Measurements from ENCODE around the gene CAMTA1.
A peak's percentile ranks its signal among the peaks of the same experiment; 100 is the strongest.

Gene CAMTA1

DNA sequence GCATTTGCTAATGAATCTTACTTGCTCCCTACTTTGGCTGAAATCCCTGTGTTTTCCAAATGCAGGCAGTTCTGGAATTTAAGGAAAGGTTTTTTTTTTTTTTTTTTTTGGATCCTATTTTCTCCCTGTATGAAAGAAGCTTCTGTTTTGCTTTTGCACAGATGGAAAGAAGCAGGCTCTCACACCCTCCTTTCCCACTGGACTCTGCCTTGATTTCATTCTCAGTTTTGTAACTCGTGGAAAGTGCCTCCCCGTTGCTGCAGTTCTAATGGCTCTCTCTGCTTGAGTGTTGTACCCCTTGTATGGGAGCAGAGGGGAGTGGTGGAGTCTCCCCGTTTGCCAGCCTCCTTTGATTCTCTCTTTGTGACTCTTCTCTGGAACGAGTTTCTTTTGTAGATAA lies 291.9 kb downstream of the CAMTA1 start:
- no peak for DNase-seq (ENCODE audit: low spot score)

DNA sequence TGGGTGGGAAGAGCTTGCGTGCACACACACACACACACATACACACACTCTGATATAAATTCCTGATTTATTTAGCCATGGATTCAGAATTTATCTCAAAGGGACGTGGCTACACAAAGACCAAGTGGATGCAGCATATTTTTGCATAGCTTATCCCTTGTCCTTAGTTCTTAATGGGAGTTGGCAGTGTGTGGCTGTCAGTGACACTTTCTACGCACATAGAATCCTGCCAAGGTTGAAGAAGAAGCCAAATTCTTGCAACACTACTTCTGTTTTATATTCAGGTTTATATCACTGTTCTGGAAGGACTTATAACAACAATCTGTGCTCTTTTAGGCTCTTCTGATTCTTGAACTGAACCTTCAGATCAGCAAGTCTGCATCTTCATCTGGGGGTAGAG lies 292.7 kb downstream of the CAMTA1 start:
- DNase-seq (ENCODE audit: low spot score) = no peak

DNA sequence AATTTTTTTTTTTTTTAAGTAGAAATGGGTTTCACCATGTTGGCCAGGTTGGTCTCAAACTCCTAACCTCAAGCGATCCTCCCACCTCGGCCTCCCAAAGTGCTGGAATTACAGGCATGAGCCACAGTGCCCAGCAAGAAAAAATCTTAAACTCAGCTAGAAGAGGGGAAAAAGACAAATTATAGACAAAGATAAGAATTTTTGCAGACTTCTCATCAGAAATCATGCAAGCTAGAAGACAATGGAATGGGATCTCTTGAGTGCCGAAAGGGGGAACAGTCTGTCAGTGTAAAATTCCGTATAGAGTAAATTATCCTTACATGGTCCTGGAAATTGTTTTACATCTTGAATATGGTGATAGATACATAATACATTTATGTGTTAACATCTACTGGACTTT lies 294.4 kb downstream of the CAMTA1 start:
- no peak for DNase-seq (ENCODE audit: low spot score)

DNA sequence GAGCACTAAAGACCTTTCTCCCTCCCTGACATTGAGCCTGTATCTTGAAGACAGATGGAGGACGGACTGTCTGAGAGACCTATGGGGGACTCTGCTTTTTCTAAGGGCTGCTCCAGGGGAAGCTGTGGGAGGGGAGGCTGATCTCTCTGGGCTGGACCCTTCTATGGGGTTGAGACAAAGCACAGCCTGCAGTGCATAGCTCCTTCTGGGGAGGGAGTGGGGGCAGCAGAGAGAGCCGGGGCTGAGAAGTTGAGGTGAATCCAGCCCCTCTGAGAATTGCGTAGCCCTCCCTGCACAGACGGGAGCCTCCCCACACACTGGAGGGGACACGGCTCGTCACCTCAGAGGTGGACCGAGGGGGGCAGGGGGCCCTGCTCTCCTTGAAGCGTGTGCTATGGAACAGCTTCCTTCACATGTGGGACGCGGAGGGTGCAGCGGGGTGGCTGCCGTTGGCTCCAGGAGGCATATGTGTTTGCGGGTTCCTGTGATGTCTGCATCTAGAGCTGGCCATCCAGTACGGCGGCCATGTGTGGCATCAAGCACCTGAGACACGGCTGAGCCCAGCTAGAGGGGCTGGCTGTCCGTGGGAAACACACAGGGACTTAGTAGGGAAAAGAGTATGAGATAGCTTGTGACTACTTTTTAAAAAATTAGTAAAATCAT lies 299.1 kb downstream of the CAMTA1 start:
- DNase-seq (ENCODE audit: low spot score) = no peak

DNA sequence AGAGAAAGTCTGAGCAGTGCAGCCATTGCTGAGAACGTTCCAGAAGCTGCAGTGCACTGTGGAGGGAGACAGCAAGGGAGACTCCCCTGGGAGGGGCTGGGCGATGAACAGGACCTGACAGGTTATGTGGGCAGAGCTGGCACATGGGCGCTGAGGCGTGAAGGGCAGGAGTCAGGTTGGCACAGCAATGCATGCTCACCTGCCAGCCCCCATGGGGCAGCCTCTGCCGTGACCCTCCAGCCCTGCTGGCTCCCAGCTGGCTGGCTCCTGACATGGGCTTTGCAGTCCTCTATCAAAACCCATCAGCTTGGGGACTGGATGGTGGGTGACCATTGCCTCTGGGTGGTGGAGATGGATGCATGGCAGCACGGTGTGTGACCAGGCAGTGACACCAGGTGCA lies 300.3 kb downstream of the CAMTA1 start:
- no peak for DNase-seq (ENCODE audit: low spot score)

DNA sequence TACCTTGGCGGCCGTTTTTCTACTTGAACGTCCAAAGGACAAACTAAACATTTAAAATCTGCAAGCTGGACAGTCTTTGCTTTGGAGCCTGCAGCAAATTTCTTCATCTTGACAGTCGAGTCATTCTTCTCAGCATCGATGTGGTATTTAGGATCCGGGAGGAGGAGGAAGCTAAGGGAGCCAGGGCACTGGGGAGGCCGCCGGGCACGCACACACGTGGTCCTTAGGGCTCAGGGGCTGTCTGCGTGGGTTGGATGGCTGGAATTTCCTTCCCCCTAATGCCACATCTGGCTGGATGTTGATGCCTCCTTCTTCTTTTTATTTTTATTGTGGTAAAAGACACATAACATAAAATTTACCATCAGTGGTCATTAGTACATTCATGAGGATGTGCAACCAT lies 300.9 kb downstream of the CAMTA1 start:
- DNase-seq (ENCODE audit: low spot score) = no peak

DNA sequence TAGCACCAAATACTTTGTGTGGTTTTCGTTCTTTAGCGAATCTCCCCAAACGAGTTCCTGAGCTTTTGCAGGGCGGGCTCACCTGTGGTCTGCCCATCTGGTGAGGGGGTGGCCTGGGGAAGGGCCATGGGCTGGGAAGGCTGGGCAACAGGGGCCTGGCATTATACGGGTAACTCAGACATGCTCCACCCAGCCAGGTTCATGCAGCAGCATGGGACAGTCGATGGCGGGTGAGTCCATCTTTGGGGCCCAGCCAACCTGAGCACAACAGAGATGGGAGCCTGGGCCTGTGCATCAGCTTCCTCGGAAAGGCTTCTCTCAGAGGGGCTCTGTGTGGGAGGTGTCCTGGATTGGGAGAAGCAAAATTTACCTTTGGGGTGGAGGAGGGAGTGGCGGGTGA lies 302.6 kb downstream of the CAMTA1 start:
- no peak for DNase-seq (ENCODE audit: low spot score)

DNA sequence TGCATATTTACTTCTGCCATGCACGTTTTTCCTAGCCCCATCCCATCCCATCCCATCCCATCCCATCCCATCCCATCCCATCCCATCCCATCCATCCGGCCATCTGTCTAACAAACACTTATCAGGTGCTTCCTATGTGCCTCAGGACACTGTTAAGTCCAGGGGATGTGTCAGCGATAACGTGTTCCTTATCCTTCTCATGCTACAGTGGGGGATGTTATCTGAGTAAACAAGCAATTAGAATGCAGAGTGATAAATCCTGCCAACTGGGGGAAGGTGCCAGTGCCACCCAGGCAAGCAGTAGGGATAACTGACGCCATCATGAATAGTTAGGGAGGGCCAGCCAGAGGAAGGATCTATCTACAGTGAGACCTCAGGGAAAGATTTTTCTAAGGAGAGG lies 304.2 kb downstream of the CAMTA1 start:
- no peak for DNase-seq (ENCODE audit: low spot score)

DNA sequence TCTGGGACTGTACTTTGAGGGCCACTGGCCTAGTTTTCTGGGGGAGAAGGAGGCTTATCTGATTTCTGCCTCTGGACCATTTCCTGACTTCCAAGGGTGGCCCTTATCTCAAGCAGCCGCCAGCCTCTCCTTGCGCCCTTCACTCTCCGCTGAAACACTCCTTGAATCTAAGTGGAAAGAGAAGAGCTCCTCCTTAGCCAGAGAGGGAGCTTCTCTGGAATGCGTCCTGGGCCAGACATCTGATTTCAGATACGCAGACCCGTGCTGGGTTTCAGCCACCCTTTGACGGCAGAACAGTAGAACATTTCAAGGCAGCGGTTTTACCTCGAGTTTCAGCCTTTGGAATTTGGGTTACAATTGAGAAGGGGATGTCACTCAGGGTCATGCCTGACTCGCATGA lies 308.0 kb downstream of the CAMTA1 start:
- DNase-seq (ENCODE audit: low spot score) = no peak

DNA sequence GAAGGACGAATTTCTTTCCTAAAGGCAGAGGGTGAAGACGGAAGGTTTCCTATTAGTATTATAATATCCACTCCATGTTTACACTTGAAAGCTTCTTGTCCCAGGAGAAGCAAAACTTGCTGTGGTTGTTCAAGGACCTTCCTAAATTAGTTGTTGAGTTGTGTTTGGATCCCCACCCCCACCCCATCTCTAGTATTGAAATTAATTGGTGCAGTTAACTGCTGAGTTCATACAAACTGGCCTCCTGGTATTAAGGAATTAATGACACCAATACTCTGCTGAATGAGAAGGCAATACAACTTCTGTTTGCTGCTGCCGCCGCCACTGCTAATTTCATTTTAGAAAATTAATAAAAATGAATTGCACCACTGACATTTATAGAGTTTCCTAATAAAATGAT lies 308.8 kb downstream of the CAMTA1 start:
- DNase-seq (ENCODE audit: low spot score) = no peak

DNA sequence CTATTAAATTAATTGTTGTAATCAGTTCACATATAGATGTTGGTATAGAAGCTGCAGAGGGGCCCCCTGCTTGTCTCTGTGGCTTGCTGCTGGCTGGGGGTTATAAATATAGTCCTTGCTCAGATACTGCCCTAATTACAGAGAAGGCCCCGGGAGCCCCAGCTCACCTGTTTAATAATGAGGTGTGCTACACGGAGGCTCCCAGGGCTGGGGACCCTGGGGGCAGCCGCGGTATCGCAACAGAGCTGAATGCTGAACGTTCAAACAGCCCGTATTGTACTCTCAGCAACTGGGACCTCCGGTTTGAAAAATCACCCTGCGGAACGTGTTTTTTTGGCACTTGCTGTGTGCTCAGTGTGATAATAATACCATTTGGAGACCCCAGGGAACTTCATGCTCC lies 309.3 kb downstream of the CAMTA1 start:
- DNase-seq (ENCODE audit: low spot score) = no peak

DNA sequence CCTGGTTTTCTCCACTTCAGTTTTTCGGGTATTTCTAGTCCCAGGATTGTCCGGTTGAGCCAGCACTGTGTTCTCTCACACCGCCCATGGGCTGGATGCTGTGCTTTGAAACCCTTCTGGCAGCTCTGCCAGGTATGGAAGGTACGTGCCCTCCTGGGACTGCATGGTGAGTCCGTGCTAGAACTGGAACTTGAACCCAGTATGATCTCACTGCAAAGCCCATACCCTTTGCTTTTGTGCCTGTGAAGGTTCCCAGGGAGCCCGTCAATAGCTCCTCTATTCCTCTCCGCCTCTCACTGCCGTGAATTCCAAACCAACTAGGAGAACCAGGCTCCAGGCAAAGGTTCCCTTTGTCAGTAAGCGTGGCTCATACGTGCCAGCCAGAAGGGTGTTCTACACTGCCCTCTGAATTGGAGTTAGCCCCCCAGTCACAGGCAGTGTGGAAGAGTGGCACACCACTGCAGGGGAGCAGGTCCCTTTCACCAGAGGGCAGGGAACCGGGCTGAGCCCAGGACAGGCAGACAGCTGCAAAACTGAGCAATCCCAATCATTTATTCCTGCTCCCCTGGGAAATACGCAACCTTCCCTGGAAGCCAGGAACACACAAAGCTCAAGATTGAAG lies 310.2 kb downstream of the CAMTA1 start:
- DNase-seq (ENCODE audit: low spot score) = no peak

DNA sequence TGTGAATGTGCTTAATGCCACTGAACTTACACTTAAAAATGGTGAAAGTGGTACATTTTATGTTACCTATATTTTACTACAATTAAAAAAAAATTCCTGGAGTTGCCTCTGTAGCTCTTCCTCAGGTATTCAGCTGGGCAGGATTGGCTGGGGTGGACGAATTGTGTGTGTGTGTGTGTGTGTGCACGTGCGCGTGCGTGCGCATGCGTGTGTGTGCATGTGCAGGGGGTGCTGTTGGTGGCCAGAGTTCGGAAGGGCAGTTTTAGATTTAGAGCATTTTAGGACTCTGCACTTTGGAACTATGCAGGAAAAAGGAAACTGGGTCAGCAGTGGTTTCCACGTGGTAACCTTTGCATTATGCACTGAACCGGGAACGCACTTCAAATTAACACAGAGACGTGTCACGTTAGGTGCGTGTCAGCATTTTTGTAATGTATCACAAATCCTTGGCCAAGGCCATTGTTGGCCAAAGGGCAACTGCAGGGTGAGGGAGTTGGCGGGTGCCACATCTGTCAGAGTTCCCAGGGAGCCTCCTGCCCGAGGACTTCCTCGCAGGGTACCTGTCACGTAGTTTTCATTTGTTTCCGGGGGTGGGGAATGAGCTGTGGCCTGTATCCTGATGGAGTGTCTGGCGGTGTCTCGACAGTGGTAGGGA lies 312.8 kb downstream of the CAMTA1 start:
- no peak for DNase-seq (ENCODE audit: low spot score)

DNA sequence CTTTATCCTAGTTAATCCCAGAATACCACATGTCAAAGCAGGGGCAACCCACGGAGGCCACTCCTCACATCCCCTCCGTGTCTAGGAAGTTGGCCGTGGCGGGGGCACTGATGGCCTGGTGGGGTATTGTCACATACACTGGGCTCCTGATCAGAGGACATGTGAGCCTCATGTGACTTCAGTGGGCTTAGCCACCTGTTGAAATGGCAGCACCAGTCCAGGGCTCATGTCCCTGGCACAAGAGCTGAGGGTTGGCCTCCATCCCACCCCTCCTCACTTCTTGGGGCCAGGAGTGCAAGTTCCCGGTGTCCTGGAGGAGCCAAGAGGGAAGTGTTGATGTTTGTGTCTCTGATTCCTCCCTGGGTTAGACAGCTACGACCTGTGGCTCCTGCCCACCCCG lies 313.4 kb downstream of the CAMTA1 start:
- no peak for DNase-seq (ENCODE audit: low spot score)

DNA sequence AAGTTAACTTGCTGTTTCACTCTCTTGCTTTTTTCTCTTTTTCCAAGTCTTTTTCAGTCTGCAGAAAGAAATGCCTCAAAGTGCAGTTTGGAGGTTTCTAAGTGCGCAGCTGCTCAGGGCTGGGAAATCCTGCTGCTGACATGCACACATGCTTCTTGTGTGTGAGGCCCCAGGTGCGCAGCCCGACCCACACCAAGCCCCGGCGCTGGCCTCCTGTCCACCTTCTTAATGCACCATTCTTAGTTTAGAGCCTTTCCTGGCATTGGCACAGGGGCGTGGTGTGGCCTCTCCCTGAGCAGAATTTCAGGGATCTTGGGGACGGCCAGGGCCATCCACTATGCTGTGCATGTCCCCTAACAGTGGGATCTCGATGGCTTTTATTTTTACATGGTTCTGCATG lies 315.2 kb downstream of the CAMTA1 start:
- DNase-seq (ENCODE audit: low spot score) = no peak

DNA sequence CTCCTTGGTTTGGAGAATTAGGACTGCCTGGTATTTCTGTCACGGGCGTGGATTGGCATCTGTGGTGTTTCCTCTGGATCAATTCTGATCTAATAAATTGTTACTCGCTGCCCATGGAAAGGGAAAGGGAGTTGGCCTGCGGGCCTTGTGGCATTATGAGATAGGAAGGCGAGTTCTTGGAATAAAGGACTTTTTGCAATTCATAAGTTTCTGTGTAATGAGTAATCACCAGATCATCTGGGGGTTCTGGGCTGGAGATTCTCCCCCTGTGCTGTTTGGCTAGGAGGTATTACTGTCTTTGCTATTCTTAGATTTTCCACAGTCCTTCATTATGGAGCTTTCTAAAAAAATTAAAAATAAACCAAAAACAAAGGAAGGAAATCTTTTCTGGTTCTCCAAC lies 315.9 kb downstream of the CAMTA1 start:
- DNase-seq (ENCODE audit: low spot score) = peak; percentile 24

DNA sequence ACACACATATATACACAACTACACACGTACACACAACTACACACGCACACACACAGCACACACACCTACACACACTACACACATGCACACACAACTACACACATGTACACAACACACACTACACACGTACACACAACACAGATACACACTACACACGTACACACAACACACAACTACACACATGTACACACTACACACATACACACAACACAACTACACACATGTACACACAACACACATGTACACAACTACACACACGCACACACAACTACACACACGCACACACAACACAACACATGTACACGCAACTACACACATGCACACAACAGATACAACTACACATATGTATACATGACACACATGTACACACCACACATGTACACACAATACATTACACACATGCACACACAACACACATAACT lies 318.1 kb downstream of the CAMTA1 start:
- no peak for DNase-seq (ENCODE audit: low spot score)

DNA sequence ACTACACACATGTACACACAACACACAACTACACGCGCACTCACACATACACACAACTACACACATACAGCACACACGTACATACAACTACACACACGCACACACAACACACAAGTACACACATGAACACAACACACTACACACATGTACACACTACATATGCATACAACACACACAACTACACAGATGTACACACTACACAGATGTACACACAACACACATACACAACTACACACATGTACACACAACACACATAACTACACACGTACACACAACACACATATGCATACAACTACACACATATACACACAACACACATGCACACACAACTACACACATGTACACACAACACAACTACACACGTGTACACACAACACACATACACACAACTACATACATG lies 318.6 kb downstream of the CAMTA1 start:
- DNase-seq (ENCODE audit: low spot score) = no peak

DNA sequence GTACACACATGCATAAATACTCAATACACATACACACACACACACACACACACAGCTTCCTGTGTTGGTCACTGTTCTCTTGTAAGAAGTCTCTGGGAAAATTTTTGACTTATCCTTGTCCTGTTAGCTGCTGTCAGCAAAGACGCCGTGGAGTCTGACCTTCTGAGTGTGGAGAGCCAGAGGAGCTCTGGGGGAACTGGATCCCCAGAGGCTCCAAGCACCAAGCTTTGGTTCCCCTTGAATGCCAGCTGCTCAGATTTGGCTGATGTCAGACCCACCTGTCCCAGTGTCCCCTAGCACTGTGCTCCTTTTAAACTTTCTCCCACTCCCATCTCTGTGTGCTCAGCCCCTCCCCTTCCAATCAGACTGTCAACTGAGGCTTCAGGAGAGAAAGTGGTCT lies 319.1 kb downstream of the CAMTA1 start:
- no peak for DNase-seq (ENCODE audit: low spot score)

DNA sequence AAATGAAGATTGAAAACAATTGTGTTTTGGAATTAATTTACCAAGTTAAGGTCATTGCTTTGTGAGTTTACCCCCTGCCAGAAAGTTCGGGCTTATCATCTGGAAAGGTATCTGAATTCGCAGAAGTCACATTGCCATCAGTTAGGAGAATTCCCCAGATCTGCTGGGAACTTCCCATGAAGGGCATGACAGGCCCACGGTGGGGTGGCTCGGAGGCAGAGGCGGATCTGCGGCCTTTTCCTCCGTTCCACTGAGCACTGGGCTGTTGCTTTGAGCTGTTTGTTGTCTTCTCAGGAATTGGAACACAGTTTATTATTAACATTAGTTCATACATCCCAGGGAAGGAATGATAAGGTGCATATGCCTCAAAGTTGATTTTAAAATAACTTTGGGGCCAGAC lies 320.0 kb downstream of the CAMTA1 start:
- no peak for DNase-seq (ENCODE audit: low spot score)

DNA sequence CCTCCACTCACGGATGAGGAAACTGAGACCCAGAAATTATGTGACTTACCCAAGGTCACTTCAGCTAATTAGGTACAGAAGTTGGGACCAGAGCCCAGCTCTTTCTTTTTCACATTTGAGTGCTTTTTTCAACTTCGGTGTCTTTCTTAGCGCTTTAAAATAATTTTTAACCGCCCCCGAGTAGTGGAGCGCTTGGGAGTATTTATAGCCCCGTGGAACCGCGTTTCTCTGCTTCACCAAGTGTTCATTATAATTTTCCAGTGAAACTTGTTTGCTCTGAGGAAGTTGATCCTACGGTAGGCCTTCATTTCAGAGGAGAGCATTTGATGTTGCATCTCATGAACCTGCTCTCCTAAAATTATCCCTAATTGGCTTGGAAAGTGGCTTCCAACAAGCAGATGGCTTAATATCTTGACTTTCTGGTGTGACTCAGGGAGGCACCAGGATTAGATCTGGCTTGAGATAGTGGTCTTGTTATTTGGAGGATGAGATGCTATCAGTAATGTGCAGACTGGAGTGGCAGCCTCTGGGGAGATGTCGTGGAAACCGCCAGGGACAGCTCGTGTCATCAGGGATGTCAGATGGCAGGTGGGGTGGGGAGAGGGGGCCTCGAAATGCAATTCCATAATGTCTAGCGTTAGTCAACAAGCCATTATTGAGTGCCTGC lies 321.3 kb downstream of the CAMTA1 start:
- no peak for DNase-seq (ENCODE audit: low spot score)

DNA sequence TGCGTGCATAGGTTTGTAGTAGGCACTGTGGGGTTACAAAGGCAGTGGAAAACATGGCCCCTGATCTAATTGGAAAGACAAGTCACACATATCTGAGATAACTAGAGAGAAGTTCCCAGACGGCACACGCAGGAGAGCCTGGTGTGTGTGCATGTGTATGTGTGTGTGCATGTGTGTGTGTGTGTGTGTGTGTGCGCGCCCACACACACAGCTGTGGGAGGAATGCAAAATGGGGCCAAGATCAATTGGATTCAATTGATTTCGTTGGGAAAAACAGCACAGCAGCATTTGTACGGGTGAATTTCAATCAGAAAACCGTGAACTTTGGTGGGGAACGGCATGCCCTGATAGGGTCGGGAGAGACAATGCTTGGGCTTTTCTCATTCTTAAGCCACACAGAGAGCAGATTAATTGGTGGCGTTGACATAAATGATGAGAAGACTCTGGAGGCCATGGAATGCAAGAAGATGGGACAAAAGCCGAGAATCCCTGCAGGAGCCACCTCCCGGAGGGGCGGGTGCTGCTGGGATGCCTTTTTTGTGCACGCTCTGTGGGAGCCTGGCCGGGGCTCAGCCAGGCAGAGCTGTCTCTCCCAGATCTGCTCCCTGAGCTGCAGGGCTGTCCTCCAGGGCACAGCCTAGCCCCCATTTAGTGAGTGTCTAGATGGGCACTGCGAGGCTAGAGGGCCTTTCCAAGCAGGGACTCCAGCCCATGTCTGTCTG lies 322.0 kb downstream of the CAMTA1 start:
- DNase-seq (ENCODE audit: low spot score) = no peak

DNA sequence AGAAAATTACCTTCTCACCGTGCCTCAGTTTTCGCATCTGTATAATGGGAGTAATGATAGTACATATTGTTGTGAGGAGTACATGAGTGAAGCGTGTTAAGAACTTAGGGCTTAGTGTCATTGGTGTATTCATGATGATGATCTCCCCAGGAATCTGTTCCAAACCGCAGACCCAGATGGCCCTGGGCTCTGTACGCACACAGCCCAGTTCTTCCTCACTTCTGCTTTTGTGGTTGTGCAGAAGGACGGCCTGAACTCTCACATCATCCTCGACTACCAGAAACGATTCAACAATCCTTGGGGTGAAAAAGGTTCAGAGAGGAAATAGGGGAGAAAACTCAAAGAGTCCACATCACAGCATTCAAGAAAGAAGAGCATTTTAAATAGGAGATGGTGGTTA lies 323.0 kb downstream of the CAMTA1 start:
- no peak for DNase-seq (ENCODE audit: low spot score)
